HCT116 (cell line): ENCODE measurements around the gene CALHM2. TPM values are rescaled to one million over a fixed set of nuclear protein-coding genes. Genes with fewer than 3 reads are reported as not detected.

Source experiments
- EZH2phosphoT487 ChIP-seq: fragments of 200-600 bp; IDR thresholded peaks from 2 replicates; pipeline ENCODE4 v1.6.1; 2018; ENCODE audit warnings: antibody characterized with exemption, borderline replicate concordance
- JUND ChIP-seq: IDR thresholded peaks from 2 replicates; pipeline ENCODE4 v1.6.1; 2012
- SP1 ChIP-seq: IDR thresholded peaks from 2 replicates; pipeline ENCODE4 v1.6.1; 2012; ENCODE audit warnings: low read depth
- total RNA-seq: library from RNA; stranded (reverse); gene quantifications from one replicate; pipeline ENCODE4 v1.2.1, GENCODE V29; 2021; ENCODE audit not compliant: unreplicated experiment
- TF ChIP-seq, protein P1 (sequence below): IDR thresholded peaks from 2 replicates; pipeline ENCODE4 v1.6.1; 2012; ENCODE audit warnings: low read depth
- TF ChIP-seq, protein P2 (sequence below): IDR thresholded peaks from 2 replicates; pipeline ENCODE4 v1.6.1; 2012

Gene CALHM2
- total RNA-seq, 1 experiment from 2014 or later = 46.1 TPM

DNA sequence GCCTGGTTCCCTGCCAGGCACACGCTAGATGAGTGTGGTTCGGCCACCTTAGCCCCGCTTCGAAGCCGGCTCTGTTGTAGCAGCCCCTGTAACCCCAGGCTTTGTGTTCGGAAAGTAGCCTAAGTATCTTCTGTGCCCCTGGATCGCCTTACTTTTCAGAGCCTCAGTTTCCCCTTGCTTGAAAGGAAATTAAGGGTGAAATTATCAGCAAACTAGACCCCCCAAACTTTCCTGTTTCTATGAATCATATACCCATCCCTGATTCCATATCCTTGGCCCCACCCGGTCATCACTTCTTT, 55.4 kb downstream of the CALHM2 start (continued):
- TF ChIP-seq, protein P1, sequence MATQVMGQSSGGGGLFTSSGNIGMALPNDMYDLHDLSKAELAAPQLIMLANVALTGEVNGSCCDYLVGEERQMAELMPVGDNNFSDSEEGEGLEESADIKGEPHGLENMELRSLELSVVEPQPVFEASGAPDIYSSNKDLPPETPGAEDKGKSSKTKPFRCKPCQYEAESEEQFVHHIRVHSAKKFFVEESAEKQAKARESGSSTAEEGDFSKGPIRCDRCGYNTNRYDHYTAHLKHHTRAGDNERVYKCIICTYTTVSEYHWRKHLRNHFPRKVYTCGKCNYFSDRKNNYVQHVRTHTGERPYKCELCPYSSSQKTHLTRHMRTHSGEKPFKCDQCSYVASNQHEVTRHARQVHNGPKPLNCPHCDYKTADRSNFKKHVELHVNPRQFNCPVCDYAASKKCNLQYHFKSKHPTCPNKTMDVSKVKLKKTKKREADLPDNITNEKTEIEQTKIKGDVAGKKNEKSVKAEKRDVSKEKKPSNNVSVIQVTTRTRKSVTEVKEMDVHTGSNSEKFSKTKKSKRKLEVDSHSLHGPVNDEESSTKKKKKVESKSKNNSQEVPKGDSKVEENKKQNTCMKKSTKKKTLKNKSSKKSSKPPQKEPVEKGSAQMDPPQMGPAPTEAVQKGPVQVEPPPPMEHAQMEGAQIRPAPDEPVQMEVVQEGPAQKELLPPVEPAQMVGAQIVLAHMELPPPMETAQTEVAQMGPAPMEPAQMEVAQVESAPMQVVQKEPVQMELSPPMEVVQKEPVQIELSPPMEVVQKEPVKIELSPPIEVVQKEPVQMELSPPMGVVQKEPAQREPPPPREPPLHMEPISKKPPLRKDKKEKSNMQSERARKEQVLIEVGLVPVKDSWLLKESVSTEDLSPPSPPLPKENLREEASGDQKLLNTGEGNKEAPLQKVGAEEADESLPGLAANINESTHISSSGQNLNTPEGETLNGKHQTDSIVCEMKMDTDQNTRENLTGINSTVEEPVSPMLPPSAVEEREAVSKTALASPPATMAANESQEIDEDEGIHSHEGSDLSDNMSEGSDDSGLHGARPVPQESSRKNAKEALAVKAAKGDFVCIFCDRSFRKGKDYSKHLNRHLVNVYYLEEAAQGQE = no peak
- TF ChIP-seq EZH2phosphoT487 = no peak
- TF ChIP-seq SP1 = no peak
- TF ChIP-seq JUND = no peak
- TF ChIP-seq, protein P2, sequence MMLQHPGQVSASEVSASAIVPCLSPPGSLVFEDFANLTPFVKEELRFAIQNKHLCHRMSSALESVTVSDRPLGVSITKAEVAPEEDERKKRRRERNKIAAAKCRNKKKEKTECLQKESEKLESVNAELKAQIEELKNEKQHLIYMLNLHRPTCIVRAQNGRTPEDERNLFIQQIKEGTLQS = no peak

Other genes with a start within 250 kb of the CALHM2 start
- gene RPEL1, start 206.5 kb downstream of the CALHM2 start, total RNA-seq = 0.10 TPM
- not detected for gene INA, start 175.2 kb downstream of the CALHM2 start, total RNA-seq
- 24.7 TPM for gene PCGF6, start 101.2 kb downstream of the CALHM2 start, total RNA-seq
- gene TAF5, start 84.4 kb downstream of the CALHM2 start, total RNA-seq = 9.2 TPM
- 556 TPM for gene ATP5MK, start 55.9 kb downstream of the CALHM2 start, total RNA-seq
- 106 TPM for gene PDCD11, start 55.7 kb downstream of the CALHM2 start, total RNA-seq
- not detected for gene CALHM1, start 6.5 kb upstream of the CALHM2 start, total RNA-seq
- 0.49 TPM for gene CALHM3, start 26.9 kb upstream of the CALHM2 start, total RNA-seq
- gene NEURL1, start 41.3 kb upstream of the CALHM2 start, total RNA-seq = 1.4 TPM